MM.1S (cell line): ENCODE measurements around the gene CBLL2.

Source experiments
- DNase-seq: peaks from one replicate; pipeline ENCODE4 v3.0.0-alpha.2; 2015
- H2AFZ ChIP-seq: fragments of 300-600 bp; sonication (generic); 2 replicates; pipeline ENCODE4 v1.6.0; 2016; ENCODE audit warnings: antibody characterized with exemption, low read length
- H3F3A ChIP-seq: fragments of 300-600 bp; sonication (generic); 2 replicates; pipeline ENCODE4 v1.6.1; 2016; ENCODE audit warnings: mild to moderate bottlenecking, antibody characterized with exemption, low read length, moderate library complexity, mixed read lengths; ENCODE audit not compliant: insufficient read depth
- H3K27ac ChIP-seq: fragments of 300-600 bp; sonication (generic); 2 replicates; pipeline ENCODE4 v1.5.1; 2016; ENCODE audit warnings: mild to moderate bottlenecking, low read length
- H3K27me3 ChIP-seq: fragments of 300-600 bp; sonication (generic); replicated peaks from 2 replicates; pipeline ENCODE4 v1.6.0; 2016; ENCODE audit warnings: low read length; ENCODE audit not compliant: insufficient read depth
- H3K36me3 ChIP-seq: fragments of 300-600 bp; sonication (generic); replicated peaks from 2 replicates; pipeline ENCODE4 v1.6.1; 2016; ENCODE audit warnings: mild to moderate bottlenecking, low read length, mixed read lengths; ENCODE audit not compliant: insufficient read depth
- H3K4me1 ChIP-seq: fragments of 300-600 bp; sonication (generic); 2 replicates; pipeline ENCODE4 v1.6.1; 2016; ENCODE audit warnings: low read length, mixed read lengths
- H3K4me2 ChIP-seq: fragments of 300-600 bp; sonication (generic); 2 replicates; pipeline ENCODE4 v1.6.0; 2016; ENCODE audit warnings: low read depth, low read length
- H3K4me3 ChIP-seq: fragments of 300-600 bp; sonication (generic); 2 replicates; pipeline ENCODE4 v1.5.1; 2016; ENCODE audit warnings: low read length, mixed read lengths
- H3K79me2 ChIP-seq: fragments of 300-600 bp; sonication (generic); 2 replicates; pipeline ENCODE4 v1.6.1; 2016; ENCODE audit warnings: mixed run types, low read length, mixed read lengths
- H3K9ac ChIP-seq: fragments of 300-600 bp; sonication (generic); 2 replicates; pipeline ENCODE4 v1.6.1; 2016; ENCODE audit warnings: low read length, mixed read lengths
- H3K9me2 ChIP-seq: fragments of 300-600 bp; sonication (generic); replicated peaks from 2 replicates; pipeline ENCODE4 v1.6.1; 2016; ENCODE audit warnings: mild to moderate bottlenecking, low read length, mixed read lengths; ENCODE audit not compliant: insufficient read depth
- H3K9me3 ChIP-seq: fragments of 300-600 bp; sonication (generic); replicated peaks from 2 replicates; pipeline ENCODE4 v1.6.1; 2016; ENCODE audit warnings: mild to moderate bottlenecking, low read length, mixed read lengths; ENCODE audit not compliant: insufficient read depth
- H4K20me1 ChIP-seq: fragments of 300-600 bp; sonication (generic); 2 replicates; pipeline ENCODE4 v1.6.1; 2016; ENCODE audit warnings: mild to moderate bottlenecking, low read length, moderate library complexity, mixed read lengths; ENCODE audit not compliant: insufficient read depth
- CTCF ChIP-seq: fragments of 300-600 bp; sonication (generic); IDR thresholded peaks from 2 replicates; pipeline ENCODE4 v1.5.1; 2016; ENCODE audit warnings: antibody characterized with exemption, low read length, mixed read lengths
- EZH2 ChIP-seq: fragments of 300-600 bp; sonication (generic); optimal IDR thresholded peaks from 2 replicates; pipeline ENCODE3; 2017; ENCODE audit warnings: low read depth, mild to moderate bottlenecking, antibody characterized with exemption, low read length, mixed read lengths
- EZH2phosphoT487 ChIP-seq: fragments of 300-600 bp; sonication (generic); IDR thresholded peaks from 2 replicates; pipeline ENCODE4 v1.6.1; 2018; ENCODE audit warnings: antibody characterized with exemption, low read length

CBLL2 gene

GRCh38 chrX:22246620-22247019, 26.1 kb upstream of the CBLL2 start:
- no peak overlapping the region for H3K27ac ChIP-seq
- no peak overlapping the region for H3K4me3 ChIP-seq
- H3K9me2 ChIP-seq = no peaks in the 10 kb centered on the region
- DNase-seq = no peak
- H3K79me2 ChIP-seq = no peaks in the 10 kb centered on the region
- no peak overlapping the region for H3K9ac ChIP-seq
- no peaks in the 10 kb centered on the region for H4K20me1 ChIP-seq
- no peaks in the 10 kb centered on the region for H3K27me3 ChIP-seq
- no peaks in the 10 kb centered on the region for H3K36me3 ChIP-seq
- H3K4me2 ChIP-seq = no peak overlapping the region
- no peaks in the 10 kb centered on the region for H3K4me1 ChIP-seq
- H3K9me3 ChIP-seq = no peaks in the 10 kb centered on the region
- no peaks in the 10 kb centered on the region for H3F3A ChIP-seq
- no peak for TF ChIP-seq EZH2
- TF ChIP-seq EZH2phosphoT487 = no peak
- TF ChIP-seq CTCF = no peak
- no peak overlapping the region for H2AFZ ChIP-seq

GRCh38 chrX:22247169-22247568, 25.5 kb upstream of the CBLL2 start:
- Histone ChIP-seq H2AFZ (no peak overlapping the region), H3K4me2 (no peak overlapping the region), H3K9ac (no peak overlapping the region), H3F3A (no peaks in the 10 kb centered on the region), H3K4me1 (no peaks in the 10 kb centered on the region), H3K79me2 (no peaks in the 10 kb centered on the region), H3K36me3 (no peaks in the 10 kb centered on the region), H3K4me3 (no peak overlapping the region), H3K9me3 (no peaks in the 10 kb centered on the region), H3K9me2 (no peaks in the 10 kb centered on the region), H4K20me1 (no peaks in the 10 kb centered on the region), H3K27me3 (no peaks in the 10 kb centered on the region), H3K27ac (no peak overlapping the region)
- no peak for DNase-seq
- no peak for TF ChIP-seq EZH2
- no peak for TF ChIP-seq EZH2phosphoT487

- no peaks in the 10 kb centered on the region for H3K27me3 ChIP-seq
- no peaks in the 10 kb centered on the region for H4K20me1 ChIP-seq
- TF ChIP-seq EZH2 (no peak), CTCF (no peak), EZH2phosphoT487 (no peak)
- no peak overlapping the region for H3K4me3 ChIP-seq
- no peaks in the 10 kb centered on the region for H3K9me2 ChIP-seq
- H3K9ac ChIP-seq = no peak overlapping the region
- H3K4me2 ChIP-seq = no peak overlapping the region
- H2AFZ ChIP-seq = no peak overlapping the region
- H3K27ac ChIP-seq = no peak overlapping the region
- no peaks in the 10 kb centered on the region for H3K9me3 ChIP-seq
- DNase-seq = no peak
- H3K36me3 ChIP-seq = no peaks in the 10 kb centered on the region
- no peaks in the 10 kb centered on the region for H3F3A ChIP-seq
- no peaks in the 10 kb centered on the region for H3K4me1 ChIP-seq
- no peaks in the 10 kb centered on the region for H3K79me2 ChIP-seq
Measured at GRCh38 chrX:22248401-22248800, 24.3 kb upstream of the CBLL2 start.

GRCh38 chrX:22249371-22249770, 23.3 kb upstream of the CBLL2 start:
- Histone ChIP-seq H3K4me2 (no peak overlapping the region), H3K27me3 (no peaks in the 10 kb centered on the region), H2AFZ (no peak overlapping the region), H3K4me1 (no peaks in the 10 kb centered on the region), H3K9ac (no peak overlapping the region), H3K9me3 (no peaks in the 10 kb centered on the region), H3K36me3 (no peaks in the 10 kb centered on the region), H3F3A (no peaks in the 10 kb centered on the region), H3K79me2 (no peaks in the 10 kb centered on the region), H3K27ac (no peak overlapping the region), H3K9me2 (no peaks in the 10 kb centered on the region), H3K4me3 (no peak overlapping the region), H4K20me1 (no peaks in the 10 kb centered on the region)
- DNase-seq = no peak
- TF ChIP-seq EZH2 (no peak), EZH2phosphoT487 (no peak), CTCF (no peak)
